GM18511 (cell line): ENCODE results near the gene HAO1.
A peak's percentile ranks its signal among the peaks of the same experiment; 100 is the strongest.
"Not testable (repeated sequence)": the region's sequence is repeated elsewhere in the genome, so short reads cannot be mapped to it uniquely, and the experiment has no call there.

Experiments
- ATAC-seq: cut with Tn5 transposase; IDR thresholded peaks from one replicate; pipeline ENCODE4 v1.9.1; 2021; ENCODE audit warnings: mild to moderate bottlenecking, moderate library complexity; ENCODE audit not compliant: unreplicated experiment

Gene HAO1

GRCh38 chr20:7940341-7940740 is at the start of gene HAO1:
TSS of gene HAO1 (minus strand) at chr20:7940458. CDS start at chr20:7940422, 36 bp downstream.
- no peak for ATAC-seq

GRCh38 chr20:7989379-7989778 is 49.1 kb upstream of the HAO1 start:
- no peak for ATAC-seq

GRCh38 chr20:7985916-7986315 is 45.7 kb upstream of the HAO1 start:
- no peak for ATAC-seq

- no peak for ATAC-seq
Observed at GRCh38 chr20:7984192-7984591, 43.9 kb upstream of the HAO1 start.

- ATAC-seq = no peak
Observed at GRCh38 chr20:7981374-7981773, 41.1 kb upstream of the HAO1 start.

GRCh38 chr20:7980332-7981046 is 40.2 kb upstream of the HAO1 start:
- ATAC-seq = peak; percentile 80

GRCh38 chr20:7977709-7978108 is 37.5 kb upstream of the HAO1 start:
- no peak for ATAC-seq

- ATAC-seq = no peak
Observed at GRCh38 chr20:7975851-7976414, 35.7 kb upstream of the HAO1 start.

- no peak for ATAC-seq
Observed at GRCh38 chr20:7974785-7975435, 34.7 kb upstream of the HAO1 start.

GRCh38 chr20:7971536-7972280 is 31.4 kb upstream of the HAO1 start:
- no peak for ATAC-seq

- no peak for ATAC-seq
Observed at GRCh38 chr20:7967199-7967844, 27.1 kb upstream of the HAO1 start.

GRCh38 chr20:7966176-7966575 is 25.9 kb upstream of the HAO1 start:
- no peak for ATAC-seq

- no peak for ATAC-seq
Observed at GRCh38 chr20:7959484-7959883, 19.2 kb upstream of the HAO1 start.

- ATAC-seq = not testable (repeated sequence)
Observed at GRCh38 chr20:7956561-7956960, 16.3 kb upstream of the HAO1 start.

- ATAC-seq = no peak
Observed at GRCh38 chr20:7950387-7950786, 10.1 kb upstream of the HAO1 start.

- ATAC-seq = no peak
Observed at GRCh38 chr20:7943891-7944290, 3.6 kb upstream of the HAO1 start.

GRCh38 chr20:7939663-7940062 is 595 bp downstream of the HAO1 start:
- no peak for ATAC-seq

- no peak for ATAC-seq
Observed at GRCh38 chr20:7938058-7938457, 2.2 kb downstream of the HAO1 start.

GRCh38 chr20:7937328-7937727 is 2.9 kb downstream of the HAO1 start:
- ATAC-seq = no peak

- peak; percentile 72 for ATAC-seq
Observed at GRCh38 chr20:7935027-7935551, 5.2 kb downstream of the HAO1 start.

GRCh38 chr20:7933346-7933745 is 6.9 kb downstream of the HAO1 start:
- ATAC-seq = no peak
